Embryonic facial prominence (tissue), 1 donor: Measurements from ENCODE around the gene IRF2BP2.
"Not testable (repeated sequence)": the region's sequence is repeated elsewhere in the genome, so short reads cannot be mapped to it uniquely, and the experiment has no call there.

Source experiments
- DNase-seq: peaks from one replicate; pipeline ENCODE4 v3.0.0-alpha.2; 2016; ENCODE audit errors: extremely low spot score

Gene IRF2BP2

DNA sequence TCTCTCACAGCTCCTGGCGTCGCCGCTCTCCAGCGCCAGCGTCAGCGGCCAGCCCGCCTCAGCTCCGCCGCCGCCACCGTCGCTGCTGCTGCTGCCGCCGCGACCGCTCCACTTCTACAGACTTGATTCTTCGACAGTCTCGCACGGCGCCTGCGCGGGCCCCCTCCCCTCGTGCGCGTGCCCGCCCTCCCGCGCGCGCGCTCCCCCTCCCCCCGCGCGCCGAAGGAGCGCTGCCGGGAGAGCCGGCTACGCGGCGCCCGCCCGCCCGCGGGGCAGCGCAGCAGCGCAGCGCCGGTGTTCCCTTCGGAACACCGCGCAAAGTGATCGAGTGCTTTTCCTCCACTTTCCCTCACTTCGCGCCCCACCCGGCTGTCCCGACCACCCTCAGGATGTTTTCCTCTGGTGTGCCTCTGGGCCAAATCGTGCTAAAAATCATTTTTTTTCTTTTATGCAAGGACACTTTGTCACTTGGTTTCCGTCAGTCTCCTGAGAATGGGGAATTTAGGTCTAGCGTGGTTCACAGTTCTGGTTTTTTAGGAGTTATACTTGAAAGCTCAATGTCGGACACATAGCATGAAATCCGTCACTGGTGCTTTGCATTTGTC is at the start of gene IRF2BP2:
IRF2BP2 (minus strand) TSS at position 118 of the 605 bp plus-strand sequence. CDS start 684 bp downstream, outside the sequence.
- DNase-seq, result peak; percentile 86

DNA sequence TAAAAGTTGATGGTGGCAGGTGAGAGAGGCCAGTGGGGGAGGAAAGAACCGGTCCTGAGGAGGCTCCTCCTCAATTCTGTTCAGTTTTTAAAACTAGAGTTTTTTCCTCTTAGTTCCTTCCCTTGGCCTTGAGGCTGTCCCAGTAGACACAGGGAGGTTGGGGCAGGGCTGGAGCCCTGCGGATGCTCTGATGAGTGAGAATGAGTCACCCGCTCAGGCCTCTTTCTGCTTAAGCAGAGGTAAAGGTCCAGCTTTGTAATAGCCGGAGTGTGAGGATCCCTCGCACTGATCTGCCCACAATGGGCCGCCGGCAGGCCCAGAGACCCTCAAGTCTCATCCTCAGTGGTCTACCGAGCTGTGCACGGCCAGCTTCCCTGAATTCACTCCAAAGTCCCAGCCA is 49.6 kb upstream of the IRF2BP2 start:
- DNase-seq, result no peak

DNA sequence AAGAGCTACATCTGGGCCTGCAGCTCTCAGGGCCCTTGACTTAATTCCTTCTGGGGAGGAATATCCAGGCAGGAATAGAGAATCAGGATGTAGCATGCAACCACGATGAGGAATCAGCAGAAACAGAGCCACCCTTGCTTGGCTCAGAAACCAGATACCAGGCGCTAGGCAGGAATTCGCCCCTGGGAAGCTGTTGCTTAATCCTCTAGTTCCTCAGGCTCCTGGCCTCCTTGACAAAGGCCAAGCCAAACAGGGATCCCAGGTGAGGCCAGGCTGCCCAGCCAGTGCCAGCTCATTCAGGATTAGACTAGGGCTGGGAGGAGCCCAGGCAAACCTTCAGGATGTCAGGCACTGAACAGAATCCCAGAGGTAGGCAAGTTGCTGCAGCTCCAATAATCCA is 48.2 kb upstream of the IRF2BP2 start:
- DNase-seq, result no peak

DNA sequence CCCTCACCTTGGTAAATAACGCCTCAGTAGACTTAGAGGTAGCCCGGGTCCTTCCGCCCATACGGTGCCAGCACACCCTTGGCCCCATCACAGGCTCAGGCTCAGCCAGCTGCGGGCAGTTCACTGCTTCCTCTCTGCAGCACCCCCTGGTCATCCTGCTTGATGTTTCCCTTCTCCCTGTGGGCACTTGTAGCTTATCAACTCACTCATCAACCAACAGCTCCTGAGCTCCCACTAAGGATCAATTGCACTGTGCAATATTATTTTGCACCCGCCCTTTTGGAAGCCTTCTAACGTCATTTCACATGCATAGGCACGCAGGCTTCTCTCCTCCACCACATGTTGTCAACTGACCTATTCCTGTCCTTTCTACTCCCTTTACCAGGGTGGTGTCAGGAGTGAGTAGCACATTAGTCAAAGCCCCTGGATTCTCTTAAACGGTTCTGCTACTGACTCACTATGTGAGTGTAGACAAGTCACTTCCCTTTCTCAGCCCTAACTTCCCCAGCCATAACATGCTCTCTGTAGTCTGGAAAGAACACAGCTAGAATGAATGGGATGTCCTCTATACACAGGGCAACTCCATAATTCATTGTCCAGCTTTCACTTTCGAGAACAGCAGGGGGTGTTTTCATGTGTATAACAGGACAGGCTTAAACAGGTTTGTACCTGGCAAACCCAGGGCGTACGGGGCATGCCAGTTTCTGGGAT is 47.1 kb upstream of the IRF2BP2 start:
- no peak for DNase-seq

DNA sequence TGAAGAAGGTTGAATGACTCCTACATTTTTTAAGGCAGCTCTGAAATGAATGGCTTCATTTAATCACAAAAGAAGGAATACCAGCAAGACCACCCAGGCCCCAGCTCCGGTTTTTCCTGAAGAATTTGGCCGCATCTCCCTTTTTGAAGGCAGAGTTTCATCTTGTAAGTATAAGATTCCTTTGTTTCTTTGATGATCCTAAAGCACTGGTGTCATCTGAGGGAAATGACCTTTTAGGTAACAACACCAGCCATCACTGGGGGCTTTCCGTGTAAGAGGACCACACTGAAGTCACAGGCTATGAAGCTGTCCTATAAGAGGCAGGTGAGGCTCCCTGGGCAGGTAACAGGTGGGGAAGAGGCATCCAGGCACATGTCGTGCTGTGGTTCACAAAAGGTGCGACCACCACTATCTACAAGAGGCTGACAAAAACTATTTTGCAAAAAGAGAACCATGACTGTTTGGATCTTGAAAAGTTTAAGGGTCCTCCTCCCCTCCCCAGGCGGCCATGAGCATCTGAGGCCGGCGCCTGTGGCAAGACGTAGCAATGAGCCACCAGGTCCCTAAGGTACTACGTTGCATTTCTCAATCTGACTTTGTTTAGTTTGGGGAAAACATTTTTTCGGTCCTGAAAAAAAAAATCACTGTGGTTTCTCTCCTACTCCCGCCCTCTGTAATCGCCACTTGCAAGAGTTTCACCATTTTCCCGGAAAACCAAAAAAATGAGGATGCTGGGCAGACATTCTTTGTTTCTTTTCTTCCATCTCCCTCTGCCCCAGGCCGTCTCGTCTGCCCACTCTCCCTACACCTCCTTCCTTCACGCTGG is 46.3 kb upstream of the IRF2BP2 start:
- no peak for DNase-seq

DNA sequence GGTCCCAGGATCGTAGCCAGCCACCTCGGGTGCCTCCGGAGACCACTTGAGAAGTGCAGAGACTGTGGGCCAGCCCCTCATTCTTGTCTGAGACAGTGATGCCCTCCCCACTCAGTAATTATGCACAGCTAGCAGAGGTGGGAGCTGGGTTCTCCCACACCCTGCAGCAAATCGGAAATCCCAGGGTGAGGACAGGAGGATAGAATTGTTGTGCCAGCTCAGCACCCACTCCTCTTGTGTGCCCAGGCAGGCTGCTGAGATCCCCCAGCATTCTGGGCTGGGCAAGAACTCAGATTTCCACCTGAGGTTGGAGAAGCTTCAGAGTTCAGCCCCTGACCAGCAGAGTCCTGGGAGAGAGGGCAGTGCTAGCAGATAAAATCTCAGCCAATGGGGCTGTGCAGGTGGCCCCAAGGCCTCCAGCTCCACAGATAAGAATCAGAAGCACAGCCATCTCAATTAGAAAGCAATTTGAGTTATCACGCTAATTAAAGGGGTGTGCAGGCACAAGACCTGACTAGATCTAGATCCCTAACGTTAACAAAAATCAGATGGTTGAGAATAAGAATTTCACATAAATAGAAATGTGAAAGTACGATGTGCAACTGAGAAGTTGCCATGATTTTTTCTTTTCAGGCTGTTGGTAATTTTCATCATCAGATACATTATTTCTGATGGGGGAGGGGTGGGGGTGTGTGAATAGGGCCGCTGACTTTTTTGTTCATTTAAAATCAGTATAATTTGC is 45.5 kb upstream of the IRF2BP2 start:
- no peak for DNase-seq

DNA sequence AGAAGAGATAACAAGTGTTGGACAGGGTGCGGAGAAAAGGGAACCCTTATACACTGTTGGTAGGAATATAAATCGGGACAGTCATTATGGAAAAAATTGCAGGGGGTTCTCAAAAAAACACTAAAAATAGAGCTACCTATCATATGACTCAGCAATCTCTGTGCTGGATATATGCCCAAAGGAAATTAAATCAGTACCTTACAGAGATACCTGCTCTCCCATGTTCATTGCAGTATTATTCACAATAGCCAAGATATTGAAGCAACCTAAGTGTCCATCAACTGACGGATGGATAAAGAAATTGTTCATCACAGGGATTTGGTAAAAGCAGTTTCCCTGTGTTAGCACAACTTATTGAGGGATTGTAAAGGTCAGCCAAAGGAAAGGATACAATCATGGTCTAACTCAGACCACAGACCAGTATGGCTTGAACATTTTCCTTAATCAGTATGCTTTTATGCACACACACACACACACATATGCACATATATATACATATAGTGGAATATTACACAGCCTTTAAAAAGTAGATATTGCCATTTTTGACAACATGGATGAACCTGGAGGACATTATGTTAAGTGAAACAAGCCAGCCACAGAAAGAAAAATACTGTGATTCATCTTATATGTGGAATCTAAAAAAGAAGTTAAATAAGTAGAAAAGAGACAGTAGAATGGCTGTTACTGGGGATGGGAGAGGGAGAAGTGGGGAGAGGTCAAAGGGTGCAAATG is 44.2 kb upstream of the IRF2BP2 start:
- no peak for DNase-seq

DNA sequence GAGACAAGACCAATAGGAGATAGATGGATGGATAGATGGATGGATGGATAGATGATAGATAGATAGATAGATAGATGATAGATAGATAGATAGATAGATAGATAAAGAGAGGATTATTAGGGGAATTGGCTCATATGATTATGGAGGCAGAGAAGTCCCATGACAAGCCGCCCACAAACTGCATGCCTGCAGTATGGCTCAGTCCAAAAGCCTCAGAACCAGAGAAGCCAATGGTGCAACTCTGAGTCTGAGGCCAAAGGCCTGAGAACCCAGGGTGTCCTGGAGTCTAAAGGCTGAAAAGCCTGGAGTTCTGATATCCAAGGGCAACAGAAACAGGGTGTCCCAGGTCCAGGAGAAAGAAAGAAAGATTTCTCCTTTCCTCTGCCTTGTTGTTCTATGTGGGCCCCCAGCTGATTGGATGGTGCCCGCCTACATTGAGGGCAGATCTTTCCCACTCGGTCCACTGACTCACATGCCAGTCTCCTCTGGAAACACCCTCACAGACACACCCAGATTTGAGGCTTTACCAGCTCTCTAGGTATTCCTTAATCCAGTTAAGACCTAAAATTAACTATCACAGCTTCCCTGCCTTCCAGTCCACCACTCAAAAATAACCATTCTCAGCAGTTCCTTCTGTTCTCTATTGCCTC is 39.6 kb upstream of the IRF2BP2 start:
- DNase-seq, result no peak

DNA sequence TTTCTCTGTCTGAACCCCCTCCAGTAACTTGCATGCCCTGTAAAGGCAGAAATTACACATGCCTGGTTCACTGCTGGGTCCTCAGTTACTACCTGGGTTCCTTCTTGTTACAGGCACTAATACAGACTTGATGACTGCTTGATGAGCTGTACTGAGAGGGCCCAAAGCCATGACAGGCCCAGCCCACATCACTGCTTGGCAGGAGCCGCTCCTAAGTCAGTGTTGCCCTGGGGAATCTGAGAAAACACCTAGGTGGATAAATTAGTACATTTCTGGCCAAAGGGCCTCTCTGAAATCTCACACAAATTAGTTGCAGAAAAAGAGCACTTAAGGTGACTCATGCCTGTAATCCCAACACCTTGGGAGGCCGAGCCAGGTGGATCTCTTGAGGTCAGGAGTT is 37.8 kb upstream of the IRF2BP2 start:
- no peak for DNase-seq

DNA sequence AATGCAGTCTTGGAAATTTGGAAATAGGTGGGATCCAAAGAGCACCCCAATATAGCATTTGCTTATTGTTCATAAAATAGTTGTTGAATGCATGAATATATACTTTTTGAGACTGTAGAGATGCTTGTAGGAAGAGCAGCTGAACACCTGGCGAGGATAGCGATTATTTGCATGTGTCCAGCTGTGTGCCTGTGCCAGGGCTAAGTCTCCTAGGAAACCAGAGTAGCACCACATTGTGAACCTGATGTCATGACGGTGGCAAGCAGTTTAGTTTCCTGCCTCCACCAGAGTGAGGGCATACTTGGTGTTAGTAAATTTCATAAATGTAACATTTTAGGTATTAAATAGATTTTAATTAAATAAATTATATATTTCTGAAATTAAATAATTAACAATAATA is 37.3 kb upstream of the IRF2BP2 start:
- no peak for DNase-seq

DNA sequence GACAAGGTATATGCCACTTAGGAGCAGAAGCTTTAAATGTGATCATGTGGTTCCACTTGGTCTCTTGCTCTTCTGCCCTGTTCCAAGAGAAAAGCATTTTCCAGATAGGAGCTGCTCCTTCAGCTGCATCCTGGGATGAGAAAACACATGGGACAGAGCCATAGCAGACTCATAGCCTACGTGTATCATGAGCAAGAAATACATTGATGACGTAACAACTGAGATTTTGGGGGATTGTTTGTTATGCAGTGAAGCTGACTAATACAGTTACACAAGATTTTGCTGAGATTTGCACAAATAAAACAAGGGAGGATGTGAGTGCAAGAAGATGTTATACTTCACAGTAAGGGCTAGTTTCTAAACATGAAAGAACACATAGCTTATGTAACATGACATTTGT is 36.0 kb upstream of the IRF2BP2 start:
- DNase-seq, result no peak

DNA sequence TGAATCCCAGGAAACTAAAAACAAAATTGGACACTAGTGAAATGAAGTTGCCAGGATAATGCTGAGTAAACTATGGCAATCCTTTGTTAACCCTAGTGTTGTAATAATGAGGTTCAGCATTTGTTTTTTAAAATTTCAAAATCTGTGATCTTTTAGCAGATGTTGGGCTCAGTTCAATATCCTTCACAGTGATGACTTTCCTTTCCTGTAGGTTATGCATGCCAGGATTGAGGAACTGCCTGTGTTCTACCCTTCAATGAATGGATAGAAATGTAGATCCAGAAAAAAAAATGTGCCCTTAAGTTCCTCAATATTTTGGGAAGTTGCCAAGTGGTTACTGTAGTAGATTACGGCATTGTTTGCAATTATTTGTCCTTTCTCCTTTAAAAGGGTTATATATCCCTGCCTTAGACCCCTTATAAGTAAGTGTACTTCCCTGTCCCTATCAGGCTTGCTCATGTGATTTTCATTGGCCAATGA is 35.5 kb upstream of the IRF2BP2 start:
- DNase-seq, result no peak

DNA sequence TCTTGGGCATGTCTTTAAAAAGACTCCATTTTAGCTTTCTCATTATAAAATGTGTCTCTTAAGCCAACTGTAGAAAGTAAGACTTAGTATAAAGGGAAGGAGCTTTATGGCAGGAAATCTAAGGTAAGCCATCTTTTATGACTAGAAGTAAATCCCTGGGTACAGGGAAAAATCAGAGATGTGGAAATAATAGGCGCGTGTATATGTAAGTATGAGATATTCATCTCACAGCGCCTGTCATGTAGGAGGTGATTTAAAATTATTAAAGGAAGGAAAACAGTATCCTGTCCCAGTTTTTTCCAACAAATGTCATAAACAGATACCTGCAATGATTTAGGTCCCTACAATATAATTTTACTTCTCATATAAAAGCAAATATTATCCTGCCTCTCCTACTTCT is 35.0 kb upstream of the IRF2BP2 start:
- DNase-seq, result no peak

DNA sequence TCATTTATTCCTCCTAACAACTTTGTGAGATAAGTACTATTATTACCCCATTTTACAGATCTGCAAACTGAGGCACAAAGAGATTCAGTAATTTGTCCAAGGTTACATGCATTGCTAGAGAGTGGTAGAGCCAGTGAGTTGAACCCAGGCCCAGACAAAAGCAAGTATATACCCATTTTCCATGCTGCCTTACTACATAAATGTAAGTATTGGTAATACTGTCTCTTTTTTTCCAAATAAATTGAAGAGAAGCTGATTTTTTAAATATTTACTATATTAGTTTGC is 33.8 kb upstream of the IRF2BP2 start:
- no peak for DNase-seq

DNA sequence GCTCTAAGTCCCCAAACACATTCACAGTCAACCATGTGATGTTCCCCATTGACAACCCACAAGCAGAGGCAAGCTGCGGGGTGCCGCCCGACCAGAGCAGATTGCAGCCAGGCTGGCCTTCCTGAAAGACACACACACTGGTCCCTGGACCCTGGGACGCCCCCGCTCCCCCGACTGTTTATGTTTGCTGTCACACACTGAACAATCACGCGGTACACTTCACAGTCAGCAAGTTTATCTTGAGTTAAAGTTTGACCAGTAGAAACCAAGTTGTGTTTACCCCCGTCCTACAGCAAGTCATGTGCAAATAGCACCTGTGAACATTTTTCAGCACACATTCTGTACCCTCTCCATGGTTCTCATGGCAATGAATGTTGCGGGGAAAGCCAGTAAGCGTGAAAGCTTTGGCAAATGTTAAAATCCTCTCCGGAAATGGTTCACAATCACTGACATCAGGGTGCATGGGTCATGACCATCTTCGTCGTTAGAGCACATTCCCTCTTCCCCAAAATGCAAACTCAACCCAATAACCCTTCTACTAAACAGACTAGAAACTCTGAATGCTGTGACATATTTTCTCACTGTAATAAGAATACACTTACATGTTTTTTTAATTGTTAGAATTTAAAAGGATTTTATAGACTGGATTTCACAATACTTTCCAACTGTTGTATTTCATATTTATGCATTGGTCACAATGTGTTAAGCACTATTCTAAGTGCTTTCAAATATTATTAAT is 33.3 kb upstream of the IRF2BP2 start:
- DNase-seq, result no peak

DNA sequence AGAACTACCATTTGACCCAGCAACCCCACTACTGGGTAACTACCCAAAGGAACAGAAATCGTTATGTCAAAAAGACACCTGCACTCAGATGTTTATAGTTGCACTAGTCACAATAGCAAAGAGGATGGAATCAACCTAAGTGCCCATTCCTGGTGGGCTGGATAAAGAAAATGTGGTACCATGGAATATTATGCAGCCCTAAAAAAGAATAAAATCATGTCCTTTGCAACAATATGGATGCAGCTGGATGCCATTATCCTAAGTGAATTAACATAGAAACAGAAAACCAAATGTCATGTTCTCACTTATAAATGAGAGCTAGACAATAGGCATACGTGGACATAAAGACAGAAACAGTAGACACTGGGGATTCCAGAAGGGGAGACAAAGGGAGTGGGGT is 32.5 kb upstream of the IRF2BP2 start:
- DNase-seq, result no peak

DNA sequence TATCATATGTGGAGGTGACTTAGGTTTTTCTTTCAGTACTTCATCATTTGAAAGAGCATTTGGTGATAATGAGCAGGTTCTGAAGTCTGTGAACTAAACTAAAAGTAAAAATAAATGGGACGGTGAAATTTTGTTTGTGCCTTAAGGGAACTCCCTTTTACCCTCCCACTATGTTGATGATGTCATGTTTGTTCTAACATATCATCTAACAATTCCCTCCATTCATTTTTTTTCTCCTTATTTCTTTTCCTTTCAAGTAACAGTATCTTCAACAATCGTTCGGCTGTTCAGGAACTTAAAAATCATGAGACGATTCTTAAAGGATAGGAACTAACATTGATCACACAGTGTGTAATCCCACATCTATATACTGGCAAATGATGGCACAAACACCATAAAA is 30.0 kb upstream of the IRF2BP2 start:
- no peak for DNase-seq

DNA sequence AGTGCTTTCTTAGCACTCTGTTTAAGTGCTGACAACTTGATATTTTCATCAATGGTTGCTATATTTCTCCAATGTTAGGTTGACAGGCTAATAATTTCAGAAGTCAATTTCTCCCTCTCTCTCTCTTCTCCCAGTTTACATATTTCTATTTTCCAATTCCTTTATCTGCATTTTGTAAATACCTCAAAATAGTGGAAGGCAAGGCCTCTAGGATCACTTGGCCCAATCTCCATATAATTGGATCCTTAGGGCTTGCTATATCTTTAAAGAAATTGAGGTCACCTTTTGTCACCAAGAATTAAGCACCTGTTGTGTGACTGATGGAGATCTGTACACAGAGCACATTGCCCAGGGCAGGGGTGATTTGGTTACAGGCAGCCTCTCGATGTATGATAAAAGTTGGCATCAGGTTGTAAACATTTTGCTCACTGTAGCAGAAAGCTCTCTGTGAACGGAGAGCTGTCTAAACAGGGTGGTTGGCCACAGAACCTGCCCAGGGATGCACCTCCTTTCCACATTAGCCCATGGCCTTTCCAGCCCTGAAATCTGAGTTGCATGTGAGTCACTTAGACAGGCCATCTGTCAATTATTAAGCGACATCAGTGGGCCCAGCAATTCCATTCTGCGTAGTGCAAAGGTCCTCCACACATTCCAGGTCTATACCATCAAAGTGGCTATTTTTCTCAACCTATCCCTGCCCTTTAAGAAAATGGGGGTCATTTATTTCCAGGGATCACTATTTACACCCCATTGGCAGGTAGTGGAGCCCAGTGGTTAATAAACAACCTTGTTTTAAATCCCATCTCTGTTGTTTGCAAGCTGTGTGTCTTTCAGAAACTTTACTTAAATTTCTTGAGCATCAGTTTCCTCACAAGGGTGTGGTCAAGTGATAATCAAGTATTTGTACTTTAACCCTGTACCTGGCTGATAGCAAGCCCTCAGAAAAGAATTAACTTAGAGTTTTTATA is 29.1 kb upstream of the IRF2BP2 start:
- no peak for DNase-seq

DNA sequence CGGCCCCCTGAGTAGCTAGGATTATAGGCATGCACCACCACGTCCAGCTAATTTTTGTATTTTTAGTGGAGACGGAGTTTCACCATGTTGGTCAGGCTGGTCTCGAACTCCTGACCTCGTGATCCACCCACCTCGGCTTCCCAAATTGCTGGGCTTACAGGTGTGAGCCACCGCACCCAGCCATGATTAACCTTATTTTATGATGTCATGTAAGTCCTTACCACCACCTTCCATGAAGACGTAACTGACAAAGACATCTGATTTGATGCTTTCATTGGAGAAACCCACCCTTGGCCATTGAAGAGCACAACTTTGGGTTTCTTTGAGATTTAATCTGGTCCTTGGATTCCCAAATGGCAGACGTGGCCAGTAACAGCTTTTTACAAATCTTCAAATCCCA is 24.9 kb upstream of the IRF2BP2 start:
- not testable (repeated sequence) for DNase-seq
